GM21360 (cell line): Measurements from ENCODE around the gene PRRG2.

Experiments
- ATAC-seq: cut with Tn5 transposase; IDR thresholded peaks from one replicate; pipeline ENCODE4 v1.9.1; 2021; ENCODE audit warnings: mild to moderate bottlenecking, moderate library complexity; ENCODE audit not compliant: unreplicated experiment

PRRG2 gene

GRCh38 chr19:49581007-49581508 lies at the start of gene PRRG2:
Gene PRRG2 (plus strand): TSS chr19:49581316. CDS start chr19:49583220, 1,904 bp downstream.
- no peak for ATAC-seq

- no peak for ATAC-seq
Observed at GRCh38 chr19:49533551-49534488, 47.3 kb upstream of the PRRG2 start.

- no peak for ATAC-seq
Observed at GRCh38 chr19:49534632-49535385, 46.3 kb upstream of the PRRG2 start.

GRCh38 chr19:49536921-49537462 lies 44.1 kb upstream of the PRRG2 start:
- ATAC-seq, result no peak

- no peak for ATAC-seq
Observed at GRCh38 chr19:49538643-49539042, 42.5 kb upstream of the PRRG2 start.

GRCh38 chr19:49539192-49539952 lies 41.7 kb upstream of the PRRG2 start:
- ATAC-seq, result no peak

- ATAC-seq, result no peak
Observed at GRCh38 chr19:49541914-49542313, 39.2 kb upstream of the PRRG2 start.

GRCh38 chr19:49542446-49542845 lies 38.7 kb upstream of the PRRG2 start:
- ATAC-seq, result no peak

GRCh38 chr19:49543032-49543431 lies 38.1 kb upstream of the PRRG2 start:
- no peak for ATAC-seq

- no peak for ATAC-seq
Observed at GRCh38 chr19:49544154-49544553, 37.0 kb upstream of the PRRG2 start.

GRCh38 chr19:49546825-49547565 lies 34.1 kb upstream of the PRRG2 start:
- ATAC-seq, result no peak

- ATAC-seq, result no peak
Observed at GRCh38 chr19:49549045-49549444, 32.1 kb upstream of the PRRG2 start.

GRCh38 chr19:49551531-49551930 lies 29.6 kb upstream of the PRRG2 start:
- ATAC-seq, result no peak

GRCh38 chr19:49552749-49553148 lies 28.4 kb upstream of the PRRG2 start:
- ATAC-seq, result no peak

- no peak for ATAC-seq
Observed at GRCh38 chr19:49553451-49554271, 27.5 kb upstream of the PRRG2 start.

GRCh38 chr19:49554701-49555181 lies 26.4 kb upstream of the PRRG2 start:
- ATAC-seq, result no peak

GRCh38 chr19:49555600-49556411 lies 25.3 kb upstream of the PRRG2 start:
- ATAC-seq, result no peak
